Thoracic aorta (tissue), 2 donors: Measurements from ENCODE around the gene DACH1. TPM values are rescaled to one million over a fixed set of nuclear protein-coding genes. Genes with fewer than 3 reads are reported as not detected.

Source experiments
- ATAC-seq: fragments of 150-250 bp; one replicate; pipeline ENCODE4 v1.8.0; 2017; ENCODE audit warnings: low read depth; ENCODE audit not compliant: insufficient number of reproducible peaks, low FRiP score
- DNase-seq: peaks from one replicate; pipeline ENCODE4 v3.0.0-alpha.2; 2020; ENCODE audit warnings: low spot score
- H3K27ac ChIP-seq, 2 donors: fragments of 200-600 bp; sonication (generic); 1 replicate in 1 of 2; 2 replicates in 1 of 2; pipeline ENCODE4 v1.5.1; 2016; ENCODE audit warnings: mild to moderate bottlenecking in 2 of 2, moderate library complexity in 2 of 2
- H3K27me3 ChIP-seq: fragments of 200-600 bp; sonication (generic); replicated peaks from 2 replicates; pipeline ENCODE4 v1.6.0; 2016; ENCODE audit warnings: mild to moderate bottlenecking; ENCODE audit not compliant: insufficient read depth
- H3K36me3 ChIP-seq: fragments of 200-600 bp; sonication (generic); one replicate; pipeline ENCODE4 v1.5.1; 2016
- H3K4me1 ChIP-seq, 2 donors: fragments of 200-600 bp; sonication (generic); 1 replicate in 1 of 2; 2 replicates in 1 of 2; pipeline versions ENCODE4 v1.5.1 to v1.6.0; 2016; ENCODE audit warnings: low read depth in 2 of 2, mild to moderate bottlenecking in 1 of 2; ENCODE audit not compliant: control insufficient read depth in 1 of 2
- H3K4me3 ChIP-seq: fragments of 200-600 bp; sonication (generic); 2 replicates; pipeline ENCODE4 v1.5.1; 2016; ENCODE audit warnings: mild to moderate bottlenecking
- H3K9me3 ChIP-seq: fragments of 200-600 bp; sonication (generic); 2 replicates; pipeline ENCODE4 v1.5.1; 2016
- CTCF ChIP-seq: fragments of 200-600 bp; sonication (generic); IDR thresholded peaks from one replicate; pipeline ENCODE4 v1.5.1; 2019; ENCODE audit warnings: antibody characterized with exemption
- total RNA-seq, 2 donors: library from RNA; depleted of rRNA; stranded (reverse); fragments of >200 nt; gene quantifications; one replicate each; pipeline versions ENCODE4 v1.1.0 to v1.2.3, GENCODE V29; 2016

Gene DACH1
- total RNA-seq, 2 donors from 2014 or later, result 0.14 to 1.3 TPM

GRCh38 chr13:71659404-71659803 lies 207.6 kb downstream of the DACH1 start:
- Histone ChIP-seq H3K27ac (no peak overlapping the region), H3K27me3 (no peaks in the 10 kb centered on the region), H3K9me3 (no peaks in the 10 kb centered on the region), H3K4me1 (no peaks in the 10 kb centered on the region), H3K36me3 (no peaks in the 10 kb centered on the region), H3K4me3 (no peak overlapping the region)
- DNase-seq (no peak), ATAC-seq (no peak)
- no peak for TF ChIP-seq CTCF

GRCh38 chr13:71645467-71645866 lies 221.5 kb downstream of the DACH1 start:
- Histone ChIP-seq H3K27me3 (no peaks in the 10 kb centered on the region), H3K9me3 (no peaks in the 10 kb centered on the region), H3K36me3 (no peaks in the 10 kb centered on the region), H3K27ac (no peak overlapping the region), H3K4me1 (no peaks in the 10 kb centered on the region), H3K4me3 (no peak overlapping the region)
- no peak for TF ChIP-seq CTCF
- DNase-seq (no peak), ATAC-seq (no peak)

- H3K27me3 ChIP-seq, result no peaks in the 10 kb centered on the region
- no peak overlapping the region for H3K27ac ChIP-seq
- no peaks in the 10 kb centered on the region for H3K9me3 ChIP-seq
- DNase-seq (no peak), ATAC-seq (no peak)
- H3K4me1 ChIP-seq, result no peaks in the 10 kb centered on the region
- H3K4me3 ChIP-seq, result no peak overlapping the region
- no peaks in the 10 kb centered on the region for H3K36me3 ChIP-seq
- TF ChIP-seq CTCF, result no peak
Observed at GRCh38 chr13:71644579-71644978, 222.4 kb downstream of the DACH1 start.

- ATAC-seq, result no peak
- H3K27me3 ChIP-seq, result no peaks in the 10 kb centered on the region
- no peaks in the 10 kb centered on the region for H3K9me3 ChIP-seq
- no peak overlapping the region for H3K4me3 ChIP-seq
- H3K36me3 ChIP-seq, result no peaks in the 10 kb centered on the region
- no peak overlapping the region for H3K27ac ChIP-seq
- no peak for DNase-seq
- no peaks in the 10 kb centered on the region for H3K4me1 ChIP-seq
- no peak for TF ChIP-seq CTCF
Observed at GRCh38 chr13:71643448-71643860, 223.6 kb downstream of the DACH1 start.

GRCh38 chr13:71638751-71639150 lies 228.3 kb downstream of the DACH1 start:
- Histone ChIP-seq H3K27ac (no peak overlapping the region), H3K4me3 (no peak overlapping the region), H3K27me3 (no peaks in the 10 kb centered on the region), H3K9me3 (no peaks in the 10 kb centered on the region), H3K4me1 (no peaks in the 10 kb centered on the region), H3K36me3 (no peaks in the 10 kb centered on the region)
- TF ChIP-seq CTCF, result no peak
- ATAC-seq, result no peak
- no peak for DNase-seq
